Stomach (tissue), 9 donors: ENCODE data around the gene SH3BGRL2. TPM values are rescaled to one million over a fixed set of nuclear protein-coding genes. Genes with fewer than 3 reads are reported as not detected.

ENCODE experiments used
- DNase-seq, 2 donors: peaks; one replicate each; pipeline versions ENCODE4 v3.0.0 to v3.0.0-alpha.2; 2013 to 2019
- H3K27ac ChIP-seq, 5 donors: fragments of 200-600 bp in 4 of 5; sonication (generic) in 4 of 5; one replicate each; pipeline ENCODE4 v1.5.1; 2013 to 2019; ENCODE audit warnings: mild to moderate bottlenecking in 1 of 5, moderate library complexity in 1 of 5
- H3K27me3 ChIP-seq, 3 donors: fragments of 200-600 bp; sonication (generic); one replicate each; pipeline ENCODE4 v1.5.1; 2017 to 2019; ENCODE audit warnings: mixed run types in 1 of 3
- H3K36me3 ChIP-seq, 4 donors: fragments of 200-600 bp; sonication (generic); 1 replicate in 3 of 4; 2 replicates in 1 of 4; pipeline ENCODE4 v1.5.1; 2016 to 2019
- H3K4me1 ChIP-seq, 4 donors: fragments of 200-600 bp; sonication (generic); one replicate each; pipeline ENCODE4 v1.5.1; 2016 to 2019
- H3K4me3 ChIP-seq, 4 donors: fragments of 200-600 bp; sonication (generic) in 3 of 4; one replicate each; pipeline ENCODE4 v1.5.1; 2016 to 2019; ENCODE audit warnings: mild to moderate bottlenecking in 1 of 4
- H3K9me3 ChIP-seq, 4 donors: fragments of 200-600 bp; sonication (generic); one replicate each; pipeline ENCODE4 v1.5.1; 2016 to 2019
- CTCF ChIP-seq, 7 experiments: fragments of 450-650 bp in 4 of 7; fragments of 200-600 bp in 3 of 7; sonication (generic) in 3 of 7; IDR thresholded peaks; one replicate each; pipeline ENCODE4 v1.5.1; 2016 to 2019; ENCODE audit warnings: antibody characterized with exemption in 7 of 7, control low read depth in 2 of 7, mild to moderate bottlenecking in 1 of 7
- EP300 ChIP-seq: sonication (generic); formaldehyde crosslinking; IDR thresholded peaks from one replicate; pipeline ENCODE4 v1.6.1; 2017; ENCODE audit warnings: antibody characterized with exemption
- POLR2A ChIP-seq, 4 donors: fragments of 450-650 bp; IDR thresholded peaks; one replicate each; pipeline ENCODE4 v1.6.1; 2016; ENCODE audit warnings: antibody characterized with exemption in 4 of 4, control low read depth in 2 of 4, mild to moderate bottlenecking in 1 of 4, moderate library complexity in 1 of 4
- POLR2AphosphoS5 ChIP-seq, 3 donors: sonication (generic); formaldehyde crosslinking; IDR thresholded peaks; one replicate each; pipeline ENCODE4 v1.6.1; 2016; ENCODE audit warnings: antibody characterized with exemption in 3 of 3
- WGBS, 5 donors: extraction: QIAGEN DNeasy Blood & Tissue Kit in 3 of 5; methylation state at CpG; one replicate each; pipeline versions ENCODE4 v1.1.5 to v1.1.7; 2013 to 2018; 5-methylcytosine and 5-hydroxymethylcytosine counted together
- intact Hi-C: fragments of 100-400 bp; cut with DNase I; formaldehyde crosslinking; loops from one replicate; pipeline ENCODE4 v1.15.1; 2023; ENCODE audit warnings: low total_unique reads
- polyA plus RNA-seq, 3 donors: library from polyadenylated mRNA; stranded (reverse); fragments of 200-250 nt; gene quantifications; one replicate each; pipeline ENCODE4 v1.2.3, GENCODE V29; 2013
- total RNA-seq, 5 donors: library from RNA; depleted of rRNA; stranded (reverse); fragments of >200 nt; gene quantifications; one replicate each; pipeline versions ENCODE4 v1.1.0 to v1.2.3, GENCODE V29; 2014 to 2016
- donor health status: healthy with polysubstance abuse.
- donor health status: Bipolar disorder and iron deficiency.
- donor health status: healthy.

Gene SH3BGRL2
- total and polyA plus RNA-seq, 8 donors = 14.8 to 225 (median 33.3) TPM

GRCh38 chr6:79647741-79648140, 16.6 kb downstream of the SH3BGRL2 start:
- DNase-seq = no peak
- 73 to 93% (median 79%) methylated on average over 2 of the region's 2 CpGs for WGBS, 5 donors
- H3K36me3 ChIP-seq = no peaks in the 10 kb centered on the region
- peak overlapping the region in 1 of 5 donors; percentile 18 for H3K27ac ChIP-seq
- no peak overlapping the region for H3K4me3 ChIP-seq
- H3K27me3 ChIP-seq = no peaks in the 10 kb centered on the region
- peaks cover 9 to 38% (median 24%) of the 10 kb centered on the region in 4 donors for H3K4me1 ChIP-seq
- TF ChIP-seq EP300 (no peak), CTCF (IDR thresholded peaks at IDR 0.05) (no peak), POLR2AphosphoS5 (IDR thresholded peaks at IDR 0.05) (no peak), POLR2A (IDR thresholded peaks at IDR 0.05) (no peak)
- no peaks in the 10 kb centered on the region for H3K9me3 ChIP-seq
- intact Hi-C loops = no loop called here

GRCh38 chr6:79648328-79648727, 17.2 kb downstream of the SH3BGRL2 start:
- no peaks in the 10 kb centered on the region for H3K9me3 ChIP-seq
- WGBS, 5 donors = 11 to 31% (median 25%) methylated on average over 2 of the region's 2 CpGs
- peak overlapping the region in 2 of 5 donors; percentile 14 to 44 for H3K27ac ChIP-seq
- H3K4me3 ChIP-seq = no peak overlapping the region
- no peaks in the 10 kb centered on the region for H3K27me3 ChIP-seq
- TF ChIP-seq POLR2AphosphoS5 (IDR thresholded peaks at IDR 0.05) (peak in 1 of 3 donors; percentile 4), EP300 (no peak)
- peak in 1 of 2 donors; percentile 47 for DNase-seq
- no peaks in the 10 kb centered on the region for H3K36me3 ChIP-seq
- intact Hi-C loops = no loop called here
- H3K4me1 ChIP-seq = peaks cover 9 to 33% (median 25%) of the 10 kb centered on the region in 4 donors

GRCh38 chr6:79649016-79649415, 17.9 kb downstream of the SH3BGRL2 start:
- Histone ChIP-seq H3K36me3 (no peaks in the 10 kb centered on the region), H3K4me3 (no peak overlapping the region), H3K9me3 (no peaks in the 10 kb centered on the region), H3K27ac (peak overlapping the region in 1 of 5 donors; percentile 44), H3K27me3 (no peaks in the 10 kb centered on the region), H3K4me1 (peaks cover 9 to 33% (median 25%) of the 10 kb centered on the region in 4 donors)
- intact Hi-C loops = no loop called here
- no peak for DNase-seq
- TF ChIP-seq EP300 (no peak), POLR2AphosphoS5 (IDR thresholded peaks at IDR 0.05) (no peak), POLR2A (IDR thresholded peaks at IDR 0.05) (no peak), CTCF (IDR thresholded peaks at IDR 0.05) (no peak)

- H3K9me3 ChIP-seq = no peaks in the 10 kb centered on the region
- 45 to 57% (median 52%) methylated on average over 3 of the region's 3 CpGs for WGBS, 5 donors
Observed at GRCh38 chr6:79650950-79651349, 19.8 kb downstream of the SH3BGRL2 start.

More at GRCh38 chr6:79650950-79651349, 19.8 kb downstream of the SH3BGRL2 start:
- DNase-seq = no peak
- Histone ChIP-seq H3K27me3 (no peaks in the 10 kb centered on the region), H3K4me3 (no peak overlapping the region), H3K27ac (no peak overlapping the region), H3K36me3 (no peaks in the 10 kb centered on the region), H3K4me1 (peaks cover 9 to 28% (median 21%) of the 10 kb centered on the region in 4 donors)
- intact Hi-C loops = no loop called here
- TF ChIP-seq POLR2AphosphoS5 (IDR thresholded peaks at IDR 0.05) (no peak), CTCF (IDR thresholded peaks at IDR 0.05) (no peak), POLR2A (IDR thresholded peaks at IDR 0.05) (no peak), EP300 (no peak)
